ENCODE results near the gene ARFGAP3.

DNA sequence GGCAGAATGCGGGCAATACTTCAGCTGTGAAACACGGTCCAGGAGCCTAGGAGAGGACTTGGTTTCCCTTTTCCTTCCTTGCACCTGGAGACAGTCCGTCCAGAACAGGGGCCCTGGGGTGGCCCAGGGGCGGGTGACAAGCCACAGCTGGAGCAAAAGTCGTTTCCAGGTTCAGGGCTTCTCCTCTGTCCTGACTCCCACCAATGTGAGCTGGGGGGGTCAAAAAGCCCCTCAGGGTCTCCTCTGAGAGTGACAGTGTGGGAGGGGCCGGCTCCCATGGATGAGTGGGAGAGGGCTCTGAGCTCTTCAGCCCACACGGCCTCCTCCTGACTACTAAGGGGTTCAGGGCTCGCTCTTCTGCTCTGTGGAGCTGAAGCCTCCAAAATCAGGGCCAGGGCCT, 20.1 kb upstream of the ARFGAP3 start:
- TF ChIP-seq, protein P1, sequence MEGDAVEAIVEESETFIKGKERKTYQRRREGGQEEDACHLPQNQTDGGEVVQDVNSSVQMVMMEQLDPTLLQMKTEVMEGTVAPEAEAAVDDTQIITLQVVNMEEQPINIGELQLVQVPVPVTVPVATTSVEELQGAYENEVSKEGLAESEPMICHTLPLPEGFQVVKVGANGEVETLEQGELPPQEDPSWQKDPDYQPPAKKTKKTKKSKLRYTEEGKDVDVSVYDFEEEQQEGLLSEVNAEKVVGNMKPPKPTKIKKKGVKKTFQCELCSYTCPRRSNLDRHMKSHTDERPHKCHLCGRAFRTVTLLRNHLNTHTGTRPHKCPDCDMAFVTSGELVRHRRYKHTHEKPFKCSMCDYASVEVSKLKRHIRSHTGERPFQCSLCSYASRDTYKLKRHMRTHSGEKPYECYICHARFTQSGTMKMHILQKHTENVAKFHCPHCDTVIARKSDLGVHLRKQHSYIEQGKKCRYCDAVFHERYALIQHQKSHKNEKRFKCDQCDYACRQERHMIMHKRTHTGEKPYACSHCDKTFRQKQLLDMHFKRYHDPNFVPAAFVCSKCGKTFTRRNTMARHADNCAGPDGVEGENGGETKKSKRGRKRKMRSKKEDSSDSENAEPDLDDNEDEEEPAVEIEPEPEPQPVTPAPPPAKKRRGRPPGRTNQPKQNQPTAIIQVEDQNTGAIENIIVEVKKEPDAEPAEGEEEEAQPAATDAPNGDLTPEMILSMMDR (IDR thresholded peaks at IDR 0.05; ENCODE audit: poor library complexity), result no peak
- TF ChIP-seq EZH2 (IDR thresholded peaks at IDR 0.05; ENCODE audit: borderline replicate concordance) (no peak), EZH2phosphoT487 (IDR thresholded peaks at IDR 0.05; ENCODE audit: low read depth, severe bottlenecking, unreplicated experiment) (no peak)
